HepG2 (cell line): Measurements from ENCODE around the gene CCDC201. TPM values are rescaled to one million over a fixed set of nuclear protein-coding genes. Genes with fewer than 3 reads are reported as not detected.

ENCODE experiments used
- ARNT2 ChIP-seq: sonication (generic); formaldehyde crosslinking; IDR thresholded peaks from 2 replicates; pipeline ENCODE4 v1.8.0; 2022; ENCODE audit warnings: mild to moderate bottlenecking, low read depth, missing genetic modification reagents, moderate library complexity
- ATAD3A ChIP-seq: sonication (generic); formaldehyde crosslinking; IDR thresholded peaks from 2 replicates; pipeline ENCODE4 v1.4.0; 2020; ENCODE audit warnings: missing genetic modification reagents
- ATF4 ChIP-seq, 2 experiments: fragments of 450-650 bp in 1 of 2; sonication (generic) in 1 of 2; formaldehyde crosslinking; IDR thresholded peaks; 2 replicates each; pipeline versions ENCODE4 v1.5.0 to v1.8.0; 2020 to 2022; ENCODE audit warnings: mild to moderate bottlenecking in 1 of 2, missing genetic modification reagents in 1 of 2
- HCFC1 ChIP-seq: fragments of 150-350 bp; IDR thresholded peaks from 2 replicates; pipeline ENCODE4 v1.6.1; 2014; ENCODE audit warnings: low read depth, low read length
- TOE1 ChIP-seq: sonication (generic); formaldehyde crosslinking; IDR thresholded peaks from 2 replicates; pipeline ENCODE4 v1.4.0; 2020; ENCODE audit warnings: mild to moderate bottlenecking, missing genetic modification reagents
- ZBTB42 ChIP-seq: sonication (generic); formaldehyde crosslinking; IDR thresholded peaks from 2 replicates; pipeline ENCODE4 v1.5.0; 2020; ENCODE audit warnings: mild to moderate bottlenecking, missing genetic modification reagents
- ZNF24 ChIP-seq: fragments of 450-650 bp; IDR thresholded peaks from 2 replicates; pipeline ENCODE4 v1.6.1; 2017; ENCODE audit warnings: antibody characterized with exemption, mild to moderate bottlenecking
- ZNF496 ChIP-seq: sonication (generic); formaldehyde crosslinking; IDR thresholded peaks from 2 replicates; pipeline ENCODE4 v1.8.1; 2023; ENCODE audit warnings: mild to moderate bottlenecking, moderate library complexity, missing genetic modification reagents; ENCODE audit not compliant: insufficient replicate concordance
- ZNF543 ChIP-seq: sonication (generic); formaldehyde crosslinking; IDR thresholded peaks from 2 replicates; pipeline ENCODE4 v1.4.0; 2020; ENCODE audit warnings: mild to moderate bottlenecking, missing genetic modification reagents
- ZNF589 ChIP-seq: sonication (generic); formaldehyde crosslinking; conservative IDR thresholded peaks from 2 replicates; pipeline ENCODE4 v1.8.0; 2022; ENCODE audit warnings: mild to moderate bottlenecking, moderate library complexity, missing genetic modification reagents
- ZNF766 ChIP-seq: sonication (generic); formaldehyde crosslinking; IDR thresholded peaks from 2 replicates; pipeline ENCODE4 v1.5.0; 2020; ENCODE audit warnings: missing genetic modification reagents, borderline replicate concordance
- ZNF777 ChIP-seq: sonication (generic); formaldehyde crosslinking; IDR thresholded peaks from 2 replicates; pipeline ENCODE4 v1.4.0; 2020; ENCODE audit warnings: missing genetic modification reagents
- ZNF883 ChIP-seq: sonication (generic); formaldehyde crosslinking; IDR thresholded peaks from 2 replicates; pipeline ENCODE4 v1.5.1; 2020; ENCODE audit warnings: mild to moderate bottlenecking, missing genetic modification reagents; ENCODE audit errors: not compliant biosample characterization
- polyA plus RNA-seq, 8 experiments: library from polyadenylated mRNA; depleted of rRNA in 3 of 8; stranded (reverse) in 7 of 8; unstranded in 1 of 8; fragments of >200 nt; fragmentation: Illumina TruSeq in 4 of 8; extraction: Trizol in 4 of 8; gene quantifications; 2 replicates each; pipeline versions ENCODE4 v1.2.1 to v1.2.3, GENCODE V29; 2011 to 2016; ENCODE audit warnings: low read depth in 4 of 8, missing spikeins in 1 of 8, mixed read lengths in 1 of 8; ENCODE audit not compliant: insufficient read depth in 1 of 8
- total RNA-seq, 5 experiments: library from RNA; depleted of rRNA; stranded (reverse); fragments of >200 nt; fragmentation: Illumina TruSeq; extraction: Trizol; gene quantifications; 2 replicates each; pipeline ENCODE4 v1.2.3, GENCODE V29; 2016; ENCODE audit warnings: low read depth in 1 of 5

Gene CCDC201
- total and polyA plus RNA-seq, 2 of the 13 experiments (the other 11 are each of a cell fraction or from before 2014, with no cell fraction given) = 0.92 TPM; not detected in 1

DNA sequence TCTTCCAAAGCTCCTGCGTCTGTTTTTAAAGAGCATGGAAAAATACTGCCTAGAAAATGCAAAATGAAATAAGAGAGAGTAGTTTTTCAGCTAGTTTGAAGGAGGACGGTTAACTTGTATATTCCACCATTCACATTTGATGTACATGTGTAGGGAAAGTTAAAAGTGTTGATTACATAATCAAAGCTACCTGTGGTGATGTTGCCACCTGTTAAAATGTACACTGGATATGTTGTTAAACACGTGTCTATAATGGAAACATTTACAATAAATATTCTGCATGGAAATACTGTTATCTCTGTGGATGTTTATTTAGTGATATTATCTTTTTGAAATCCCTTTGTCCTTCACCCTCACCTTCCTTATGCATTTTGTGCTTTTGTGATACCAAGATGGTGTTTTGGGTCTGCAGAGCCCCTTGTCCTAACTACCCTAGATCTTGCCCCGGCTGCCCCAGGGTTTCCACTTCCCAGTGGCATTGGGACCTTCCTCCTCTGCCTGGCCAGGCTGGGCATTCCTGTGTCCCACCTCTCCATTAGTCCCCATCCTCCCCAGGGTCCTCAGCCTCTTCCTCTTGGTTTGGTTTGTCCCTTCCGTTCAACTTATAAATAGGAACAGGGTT lies 20.6 kb upstream of the CCDC201 start (continued):
- TF ChIP-seq ZBTB42 (no peak), ZNF496 (no peak), ZNF766 (CRISPR knock-in tag) (peak; percentile 90), ZNF24 (no peak), TOE1 (CRISPR knock-in tag) (no peak), ZNF883 (CRISPR knock-in tag) (peak; percentile 6), ZNF589 (CRISPR knock-in tag) (peak; percentile 39), HCFC1 (no peak), ATAD3A (CRISPR knock-in tag) (no peak), ATF4 (CRISPR knock-in tag; IDR thresholded peaks at IDR 0.05) (peak in 1 of 2 experiments; percentile 14; a peak in 1 of 4 replicates), ARNT2 (CRISPR knock-in tag) (no peak; the same call in 1 of the 2 replicates), ZNF543 (CRISPR knock-in tag) (no peak; the same call in 1 of the 2 replicates), ZNF777 (CRISPR knock-in tag) (no peak)
- TF ChIP-seq, all 625 proteins: peak for 136
